RCC 7860 (cell line): ENCODE results near the gene CWC27.

ENCODE experiments used
- DNase-seq: peaks from one replicate; pipeline ENCODE4 v3.0.0-alpha.2; 2015; ENCODE audit warnings: low spot score
- FAIRE-seq: peaks from 2 replicates; lab custom pipeline; 2012; peaks lifted over from hg19 to GRCh38; lab: Jason Lieb, UNC

CWC27 gene

GRCh38 chr5:64835266-64835665 lies 66.5 kb downstream of the CWC27 start:
- no peak for FAIRE-seq

GRCh38 chr5:64836190-64836755 lies 67.5 kb downstream of the CWC27 start:
- FAIRE-seq, result no peak
- DNase-seq, result no peak

More at GRCh38 chr5:64835266-64835665, 66.5 kb downstream of the CWC27 start:
- no peak for DNase-seq

GRCh38 chr5:64836786-64837185 lies 68.1 kb downstream of the CWC27 start:
- FAIRE-seq, result no peak
- no peak for DNase-seq

- DNase-seq, result no peak
- FAIRE-seq, result no peak
Measured at GRCh38 chr5:64838376-64838775, 69.6 kb downstream of the CWC27 start.

- DNase-seq (no peak), FAIRE-seq (no peak)
Measured at GRCh38 chr5:64838803-64839202, 70.1 kb downstream of the CWC27 start.

GRCh38 chr5:64839936-64840335 lies 71.2 kb downstream of the CWC27 start:
- DNase-seq (no peak), FAIRE-seq (no peak)

GRCh38 chr5:64840958-64841357 lies 72.2 kb downstream of the CWC27 start:
- DNase-seq (no peak), FAIRE-seq (no peak)

GRCh38 chr5:64853777-64854176 lies 85.0 kb downstream of the CWC27 start:
- FAIRE-seq, result no peak
- no peak for DNase-seq

GRCh38 chr5:64854855-64855254 lies 86.1 kb downstream of the CWC27 start:
- no peak for DNase-seq
- FAIRE-seq, result no peak

- FAIRE-seq (no peak), DNase-seq (no peak)
Measured at GRCh38 chr5:64859881-64860280, 91.2 kb downstream of the CWC27 start.

- FAIRE-seq, result no peak
- DNase-seq, result no peak
Measured at GRCh38 chr5:64861281-64861680, 92.6 kb downstream of the CWC27 start.

GRCh38 chr5:64864171-64864570 lies 95.4 kb downstream of the CWC27 start:
- DNase-seq (no peak), FAIRE-seq (no peak)

- DNase-seq, result no peak
- FAIRE-seq, result no peak
Measured at GRCh38 chr5:64865662-64866061, 96.9 kb downstream of the CWC27 start.

GRCh38 chr5:64869419-64869818 lies 100.7 kb downstream of the CWC27 start:
- FAIRE-seq (peak; percentile 53), DNase-seq (peak; percentile 34)

- no peak for DNase-seq
- FAIRE-seq, result peak; percentile 7
Measured at GRCh38 chr5:64872044-64872443, 103.3 kb downstream of the CWC27 start.

GRCh38 chr5:64873441-64873840 lies 104.7 kb downstream of the CWC27 start:
- DNase-seq (no peak), FAIRE-seq (no peak)

- DNase-seq (no peak), FAIRE-seq (no peak)
Measured at GRCh38 chr5:64874753-64875152, 106.0 kb downstream of the CWC27 start.

GRCh38 chr5:64876203-64876602 lies 107.5 kb downstream of the CWC27 start:
- DNase-seq (no peak), FAIRE-seq (no peak)

- DNase-seq (no peak), FAIRE-seq (no peak)
Measured at GRCh38 chr5:64880821-64881220, 112.1 kb downstream of the CWC27 start.

GRCh38 chr5:64883912-64884311 lies 115.2 kb downstream of the CWC27 start:
- FAIRE-seq, result no peak
- no peak for DNase-seq

- FAIRE-seq (no peak), DNase-seq (no peak)
Measured at GRCh38 chr5:64884541-64884940, 115.8 kb downstream of the CWC27 start.

GRCh38 chr5:64887910-64888309 lies 119.2 kb downstream of the CWC27 start:
- no peak for DNase-seq
- no peak for FAIRE-seq

GRCh38 chr5:64895748-64896147 lies 127.0 kb downstream of the CWC27 start:
- FAIRE-seq (no peak), DNase-seq (no peak)
